GM21526 (cell line): ENCODE data around the gene ACOT7.

ENCODE experiments used
- ATAC-seq: cut with Tn5 transposase; IDR thresholded peaks from one replicate; pipeline ENCODE4 v1.9.1; 2021; ENCODE audit warnings: moderate library complexity; ENCODE audit not compliant: unreplicated experiment, low FRiP score

ACOT7 gene

GRCh38 chr1:6273380-6273891 is 120.1 kb downstream of the ACOT7 start:
- ATAC-seq, result no peak

GRCh38 chr1:6272868-6273267 is 120.7 kb downstream of the ACOT7 start:
- ATAC-seq, result no peak

GRCh38 chr1:6272452-6272851 is 121.1 kb downstream of the ACOT7 start:
- ATAC-seq, result no peak

GRCh38 chr1:6271554-6271953 is 122.0 kb downstream of the ACOT7 start:
- no peak for ATAC-seq

GRCh38 chr1:6271006-6271405 is 122.6 kb downstream of the ACOT7 start:
- no peak for ATAC-seq

GRCh38 chr1:6270401-6270800 is 123.2 kb downstream of the ACOT7 start:
- no peak for ATAC-seq

- ATAC-seq, result no peak
These were observed 123.7 kb downstream of the ACOT7 start for GRCh38 chr1:6269720-6270400.

- ATAC-seq, result no peak
These were observed 124.3 kb downstream of the ACOT7 start for GRCh38 chr1:6269296-6269695.

GRCh38 chr1:6268415-6268814 is 125.2 kb downstream of the ACOT7 start:
- ATAC-seq, result no peak

GRCh38 chr1:6267686-6268322 is 125.8 kb downstream of the ACOT7 start:
- ATAC-seq, result no peak

- no peak for ATAC-seq
These were observed 126.9 kb downstream of the ACOT7 start for GRCh38 chr1:6266641-6267040.

- ATAC-seq, result no peak
These were observed 128.4 kb downstream of the ACOT7 start for GRCh38 chr1:6265151-6265550.

- ATAC-seq, result no peak
These were observed 129.9 kb downstream of the ACOT7 start for GRCh38 chr1:6263716-6264115.

GRCh38 chr1:6262555-6263420 is 130.8 kb downstream of the ACOT7 start:
- ATAC-seq, result no peak

- ATAC-seq, result no peak
These were observed 132.0 kb downstream of the ACOT7 start for GRCh38 chr1:6261615-6261995.

- no peak for ATAC-seq
These were observed 132.5 kb downstream of the ACOT7 start, which contains the start of gene GPR153 for GRCh38 chr1:6260961-6261614. Gene GPR153 (minus strand): TSS chr1:6261098. CDS start chr1:6254905, 6,193 bp downstream.

- peak; percentile 30 for ATAC-seq
These were observed 133.1 kb downstream of the ACOT7 start for GRCh38 chr1:6260433-6260934.

- ATAC-seq, result peak; percentile 55
These were observed 133.8 kb downstream of the ACOT7 start for GRCh38 chr1:6259491-6260362.

GRCh38 chr1:6258675-6259074 is 134.9 kb downstream of the ACOT7 start:
- no peak for ATAC-seq
